ENCODE data around the gene CD2BP2. TPM values are rescaled to one million over a fixed set of nuclear protein-coding genes. Genes with fewer than 3 reads are reported as not detected.

CD2BP2 gene
- total RNA-seq, 1 donor from 2014 or later = 56.3 TPM

DNA sequence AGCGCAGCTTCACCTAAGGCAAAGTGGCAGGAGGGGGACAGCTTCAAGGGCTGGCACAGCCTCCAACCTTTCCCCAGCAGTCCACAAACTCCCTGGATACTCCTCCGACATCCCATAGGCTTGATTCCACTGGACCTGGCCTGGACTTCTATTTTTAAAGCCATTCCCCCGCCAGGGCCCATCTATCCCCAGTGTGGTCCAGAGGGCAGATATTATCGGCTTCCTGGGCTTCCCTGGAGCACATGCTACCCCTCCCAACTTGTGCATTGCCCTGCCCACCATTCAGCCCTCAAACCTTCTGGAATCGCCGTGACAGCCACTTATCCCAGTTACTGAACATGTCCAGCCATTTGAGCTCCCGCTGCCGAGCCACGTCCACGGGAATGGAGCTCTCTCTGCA is 10.1 kb upstream of the CD2BP2 start:
- no peak for DNase-seq (ENCODE audit: extremely low read depth, low read depth, low spot score)

- no peak for DNase-seq (ENCODE audit: extremely low read depth, low read depth, low spot score)
Measured at GRCh38 chr16:30361180-30361579, 6.1 kb upstream of the CD2BP2 start.

GRCh38 chr16:30359871-30360170 is 4.7 kb upstream of the CD2BP2 start:
- DNase-seq (ENCODE audit: extremely low read depth, low read depth, low spot score) = no peak

GRCh38 chr16:30358990-30359870 is 4.1 kb upstream of the CD2BP2 start:
- DNase-seq (ENCODE audit: extremely low read depth, low read depth, low spot score) = no peak

GRCh38 chr16:30358577-30358936 is 3.4 kb upstream of the CD2BP2 start:
- DNase-seq (ENCODE audit: extremely low read depth, low read depth, low spot score) = no peak

DNA sequence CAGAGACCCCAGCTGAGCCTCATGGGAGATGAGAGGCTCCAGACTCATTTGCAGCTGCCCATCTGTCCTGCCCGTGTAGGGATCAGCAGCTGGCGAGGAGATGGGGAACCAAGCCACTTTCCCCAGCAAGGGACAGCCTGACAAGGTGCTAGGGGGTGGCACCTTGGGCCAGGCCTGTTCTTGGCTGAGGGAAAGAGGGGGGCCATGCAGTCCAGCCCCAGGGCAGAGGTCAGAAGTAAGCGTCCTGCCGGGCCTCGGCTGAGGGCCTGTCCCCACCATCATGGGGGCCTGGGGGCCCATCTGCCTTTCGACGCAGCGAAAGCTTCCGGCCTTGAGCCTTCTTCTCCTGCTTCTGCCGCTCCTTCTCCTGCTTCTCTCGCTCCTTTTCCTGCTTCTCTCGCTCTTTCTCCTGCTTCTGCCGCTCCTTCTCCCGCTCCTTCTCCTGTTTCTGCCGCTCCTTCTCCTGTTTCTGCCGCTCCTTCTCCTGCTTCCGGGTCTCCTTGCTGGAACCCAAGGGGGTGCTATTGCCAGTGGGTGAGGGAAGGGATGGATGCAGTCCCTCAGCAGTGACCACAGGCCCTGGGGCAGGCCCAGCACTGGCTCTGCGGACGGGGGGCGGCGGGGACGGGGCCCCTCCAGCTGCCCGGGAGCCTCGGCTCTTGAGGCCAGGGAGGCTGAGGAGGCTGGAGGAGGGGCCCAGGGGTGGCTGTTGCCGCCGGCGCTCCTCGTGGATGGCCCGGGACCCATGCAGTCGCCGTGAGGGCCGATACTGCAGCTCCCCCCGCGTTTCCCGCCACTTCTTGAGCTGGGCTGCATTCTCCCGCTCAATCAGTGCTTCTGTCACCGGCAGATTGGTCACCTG is 2.8 kb upstream of the CD2BP2 start:
- DNase-seq (ENCODE audit: extremely low read depth, low read depth, low spot score) = no peak

DNA sequence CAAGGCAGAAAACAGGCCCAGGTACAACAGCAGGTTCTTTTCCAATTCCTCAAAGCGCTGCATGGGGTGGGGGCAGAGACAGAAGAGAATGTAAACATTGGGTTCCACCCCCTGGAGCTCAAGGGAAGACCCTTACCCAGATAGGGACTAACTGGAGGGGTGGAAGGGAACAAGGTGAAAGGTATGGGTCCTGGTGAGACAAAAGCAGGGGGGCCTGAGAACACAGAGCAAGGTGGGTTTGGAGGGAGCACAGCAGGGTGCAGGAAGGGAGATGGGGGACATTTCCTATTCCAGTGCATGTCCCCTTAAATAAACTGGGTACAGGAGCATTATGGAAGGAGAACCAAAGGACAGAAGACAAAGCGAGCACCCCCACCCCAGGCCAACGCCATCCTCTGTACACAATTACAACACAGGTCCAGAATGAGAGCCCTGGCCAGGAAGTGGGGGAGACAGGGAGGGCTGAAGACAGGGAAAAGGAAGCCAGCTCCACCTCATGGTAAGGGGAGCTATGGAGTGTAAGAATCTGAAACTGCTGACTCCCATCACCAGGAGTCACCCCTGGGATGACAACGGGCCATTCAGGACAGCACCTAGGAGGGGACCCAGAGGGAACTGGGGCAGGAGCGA is 2.1 kb upstream of the CD2BP2 start:
- no peak for DNase-seq (ENCODE audit: extremely low read depth, low read depth, low spot score)

- DNase-seq (ENCODE audit: extremely low read depth, low read depth, low spot score) = no peak
Measured at GRCh38 chr16:30356401-30357084, 1.4 kb upstream of the CD2BP2 start.

DNA sequence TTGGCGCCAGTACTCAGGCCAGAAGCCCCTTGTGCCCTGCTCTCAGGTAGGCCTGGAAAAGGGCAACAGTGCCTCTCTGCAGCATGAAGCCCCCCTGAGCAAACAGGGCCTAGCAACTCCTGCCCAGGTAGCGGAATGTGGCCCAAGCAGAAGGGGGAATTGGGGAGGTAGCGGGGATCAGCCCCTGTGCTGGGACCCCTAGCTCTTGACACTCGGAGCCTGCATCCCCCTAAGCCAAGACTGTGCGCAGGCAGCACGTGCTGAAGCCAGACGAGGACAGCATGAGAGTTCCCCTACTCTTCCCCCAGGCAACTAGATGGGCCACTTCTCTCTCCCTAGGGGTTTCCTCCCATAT is 823 bp upstream of the CD2BP2 start:
- no peak for DNase-seq (ENCODE audit: extremely low read depth, low read depth, low spot score)

- no peak for DNase-seq (ENCODE audit: extremely low read depth, low read depth, low spot score)
Measured at GRCh38 chr16:30354423-30355143, 525 bp downstream of the CD2BP2 start.

GRCh38 chr16:30353438-30354129 is 1.5 kb downstream of the CD2BP2 start:
- DNase-seq (ENCODE audit: extremely low read depth, low read depth, low spot score) = no peak

DNA sequence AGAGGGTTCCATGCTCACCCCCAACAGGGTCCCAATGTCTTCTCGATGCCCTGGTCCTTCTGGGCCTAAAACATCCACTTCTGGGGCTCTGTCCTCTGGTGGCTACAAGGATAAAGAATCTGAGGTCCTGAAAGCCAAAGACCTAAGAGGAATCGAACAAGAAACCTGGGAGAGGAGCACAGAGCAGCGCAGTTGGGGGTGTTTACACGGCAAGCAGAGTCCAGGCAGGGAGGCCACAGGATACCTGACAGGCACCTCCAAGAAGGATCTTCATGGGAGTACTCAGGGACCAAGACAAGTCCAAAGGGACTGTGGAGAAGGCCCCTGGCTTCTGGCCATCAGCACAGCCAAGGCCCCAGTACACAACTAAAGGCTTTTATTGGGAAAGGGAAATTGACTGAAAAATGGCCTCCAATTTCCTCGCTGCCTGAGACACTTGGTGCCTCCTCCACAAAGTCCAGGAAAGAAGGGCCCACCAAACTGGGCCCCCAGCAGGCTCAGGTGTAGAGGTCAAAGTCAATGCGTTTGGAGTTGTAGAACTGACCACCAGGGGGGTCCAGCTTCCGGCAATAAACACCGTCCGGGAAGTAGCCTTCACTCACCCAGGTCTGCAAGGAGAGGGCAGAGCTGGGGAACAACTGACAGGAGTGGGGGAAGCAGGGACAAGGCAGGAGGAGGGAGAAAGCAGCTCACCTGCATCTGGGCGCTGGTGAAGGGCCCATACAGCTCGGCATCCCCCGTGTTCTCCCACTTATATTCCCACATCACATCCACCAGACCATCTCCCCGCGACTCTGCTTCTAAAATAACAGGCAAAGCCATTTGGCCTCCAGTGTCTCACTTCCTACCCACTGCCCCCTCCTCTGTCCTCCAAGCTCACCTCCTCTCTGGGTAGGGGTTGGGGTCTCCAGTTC is 2.4 kb downstream of the CD2BP2 start:
- DNase-seq (ENCODE audit: extremely low read depth, low read depth, low spot score) = no peak

- DNase-seq (ENCODE audit: extremely low read depth, low read depth, low spot score) = peak; percentile 80
Measured at GRCh38 chr16:30351586-30352419, 3.3 kb downstream of the CD2BP2 start.

DNA sequence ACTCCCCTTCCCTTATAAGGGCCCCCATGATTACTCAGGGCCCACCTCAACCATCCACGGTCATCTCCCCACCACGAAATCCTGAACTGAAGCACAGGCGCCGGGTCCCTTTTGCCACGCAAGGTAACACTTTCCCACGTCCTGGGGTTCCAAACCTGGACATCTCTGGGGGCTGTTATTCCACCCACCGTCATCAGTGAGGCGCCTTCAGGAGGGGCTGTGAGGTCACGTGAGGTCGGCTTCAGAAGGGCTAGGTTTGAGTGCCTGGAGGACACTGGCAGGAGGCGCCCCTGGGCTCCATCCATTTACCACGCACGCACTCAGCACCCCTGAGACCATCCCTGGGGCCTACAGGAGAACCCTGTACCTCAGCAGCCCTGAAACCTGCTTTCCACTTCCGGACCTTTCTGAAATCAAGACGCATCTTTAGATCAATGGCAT is 4.1 kb downstream of the CD2BP2 start:
- DNase-seq (ENCODE audit: extremely low read depth, low read depth, low spot score) = no peak

DNA sequence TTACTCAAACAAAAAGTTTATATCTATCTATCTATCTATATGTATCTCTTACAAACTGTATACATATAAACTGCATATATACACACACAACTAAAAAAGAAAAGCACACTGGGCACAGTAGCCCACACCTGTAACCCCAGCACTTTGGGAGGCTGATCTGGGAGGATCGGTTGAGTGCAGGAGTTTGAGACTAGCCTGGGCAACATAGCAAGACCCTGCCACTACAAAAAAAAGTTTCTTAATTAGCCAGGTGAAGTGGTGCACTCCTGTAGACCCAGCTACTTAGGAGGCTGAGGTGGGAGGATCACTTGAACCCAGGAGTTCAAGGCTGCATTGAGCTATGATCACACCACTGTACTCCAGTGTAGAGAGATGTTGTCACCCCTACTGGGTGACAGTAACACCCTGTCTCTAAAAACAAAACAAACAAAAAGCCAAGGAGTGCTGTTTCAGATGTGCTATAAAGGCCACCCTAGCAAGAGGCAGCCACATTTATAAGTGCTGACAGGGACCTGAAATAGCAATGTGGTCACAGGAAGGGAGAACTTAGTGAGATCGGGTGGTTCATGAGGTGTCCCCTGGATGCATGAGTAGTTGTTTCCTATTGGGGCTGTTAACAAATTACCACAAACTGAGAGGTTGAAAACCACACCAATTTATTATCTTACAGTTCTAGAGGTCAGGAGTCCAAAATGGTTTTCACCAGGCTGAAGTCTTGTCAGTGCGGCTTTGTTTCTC is 4.8 kb downstream of the CD2BP2 start:
- DNase-seq (ENCODE audit: extremely low read depth, low read depth, low spot score) = no peak

DNA sequence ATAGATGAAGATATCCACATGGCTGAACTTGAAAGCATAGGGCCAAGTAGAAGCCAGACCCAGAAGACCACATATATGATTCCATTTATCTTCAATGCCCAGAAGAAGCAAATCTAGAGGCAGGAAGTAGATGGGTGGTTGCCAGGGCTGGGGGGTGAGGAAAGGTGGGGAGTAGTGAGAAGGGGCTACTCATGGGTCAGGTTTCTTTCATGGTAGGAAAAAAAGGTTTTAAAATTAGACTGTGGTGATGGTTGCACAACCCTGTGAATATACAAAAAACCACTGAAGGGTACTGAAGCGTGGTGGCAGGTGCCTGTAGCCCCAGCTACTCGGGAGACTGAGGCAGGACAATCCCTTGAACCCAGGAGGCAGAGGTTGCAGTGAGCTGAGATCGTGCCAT is 5.4 kb downstream of the CD2BP2 start:
- DNase-seq (ENCODE audit: extremely low read depth, low read depth, low spot score) = no peak

- DNase-seq (ENCODE audit: extremely low read depth, low read depth, low spot score) = no peak
Measured at GRCh38 chr16:30348929-30349328, 6.2 kb downstream of the CD2BP2 start.

Measured in glomerular endothelial cell (primary cell).